IMR-90 (cell line): ENCODE data around the gene VAV3. TPM values are rescaled to one million over a fixed set of nuclear protein-coding genes. Genes with fewer than 3 reads are reported as not detected.
"Not testable (repeated sequence)": the region's sequence is repeated elsewhere in the genome, so short reads cannot be mapped to it uniquely, and the experiment has no call there.

Experiments used
- ATAC-seq: fragments of 200-7000 bp; cut with Tn5 transposase; 2 replicates; pipeline ENCODE4 v1.9.1; 2020; ENCODE audit warnings: low read depth, mild to moderate bottlenecking, moderate library complexity
- BruUV-seq: library from RNA; stranded (reverse); fragments of 400-500 nt; replicated peaks from 2 replicates; lab custom pipeline; 2021; lab: Mats Ljungman, UMichigan
- CTCF ChIA-PET: fragments of 300-600 bp; formaldehyde crosslinking; extraction: SDS; loops from one replicate; lab custom pipeline; 2021; ENCODE audit warnings: antibody characterized with exemption; lab: Yijun Ruan, JAX
- POLR2A ChIA-PET: fragments of 300-600 bp; sonication (Branson Sonifier 250); formaldehyde crosslinking; loops from one replicate; lab custom pipeline; 2022; ENCODE audit warnings: antibody characterized with exemption; ENCODE audit not compliant: unreplicated experiment; lab: Charles Lee
- DNase-seq: peaks from one replicate; pipeline ENCODE4 v3.0.0; 2013
- H2AFZ ChIP-seq: replicated peaks from 2 replicates; pipeline ENCODE3; 2013; ENCODE audit warnings: low read length, mild to moderate bottlenecking; ENCODE audit not compliant: poor library complexity
- H2AK5ac ChIP-seq: 2 replicates; pipeline ENCODE4 v1.6.1; 2013; ENCODE audit warnings: low read depth, low read length, inconsistent platforms
- H2AK9ac ChIP-seq: replicated peaks from 2 replicates; pipeline ENCODE3; 2013; ENCODE audit warnings: mild to moderate bottlenecking, low read depth, low read length, moderate library complexity; ENCODE audit not compliant: poor library complexity
- H2BK120ac ChIP-seq: 2 replicates; pipeline ENCODE4 v1.6.1; 2013; ENCODE audit warnings: low read depth, low read length, inconsistent platforms
- H2BK15ac ChIP-seq: 3 replicates; pipeline ENCODE4 v1.6.1; 2013; ENCODE audit warnings: low read depth, low read length, inconsistent platforms
- H2BK20ac ChIP-seq: 2 replicates; pipeline ENCODE4 v1.6.1; 2013; ENCODE audit warnings: low read depth, mild to moderate bottlenecking, inconsistent platforms, low read length, moderate library complexity
- H2BK5ac ChIP-seq: 2 replicates; pipeline ENCODE4 v1.6.1; 2013; ENCODE audit warnings: mild to moderate bottlenecking, low read depth, low read length, inconsistent platforms; ENCODE audit not compliant: poor library complexity, severe bottlenecking
- H3K14ac ChIP-seq: replicated peaks from 2 replicates; pipeline ENCODE4 v1.6.1; 2013; ENCODE audit warnings: low read depth, low read length, inconsistent platforms
- H3K18ac ChIP-seq: 2 replicates; pipeline ENCODE4 v1.6.1; 2013; ENCODE audit warnings: low read depth, low read length, control low read depth
- H3K23ac ChIP-seq: 2 replicates; pipeline ENCODE4 v1.6.1; 2013; ENCODE audit warnings: low read depth, low read length, inconsistent platforms
- H3K27ac ChIP-seq: 2 replicates; pipeline ENCODE4 v1.5.1; 2013; ENCODE audit warnings: mild to moderate bottlenecking, control low read depth, low read length; ENCODE audit not compliant: insufficient read depth
- H3K27me3 ChIP-seq: 2 replicates; pipeline ENCODE4 v1.6.1; 2013; ENCODE audit warnings: low read length; ENCODE audit not compliant: control insufficient read depth, insufficient read depth
- H3K36me3 ChIP-seq: 2 replicates; pipeline ENCODE4 v1.6.1; 2013; ENCODE audit warnings: low read length, mixed read lengths; ENCODE audit not compliant: control insufficient read depth, insufficient read depth
- H3K4ac ChIP-seq: 2 replicates; pipeline ENCODE4 v1.6.1; 2013; ENCODE audit warnings: low read depth, low read length, inconsistent platforms
- H3K4me1 ChIP-seq: 2 replicates; pipeline ENCODE4 v1.6.1; 2013; ENCODE audit warnings: low read length, mixed read lengths; ENCODE audit not compliant: control insufficient read depth, insufficient read depth
- H3K4me2 ChIP-seq: 2 replicates; pipeline ENCODE4 v1.6.1; 2013; ENCODE audit warnings: low read depth, mild to moderate bottlenecking, control low read depth, low read length, moderate library complexity
- H3K4me3 ChIP-seq: 2 replicates; pipeline ENCODE4 v1.5.1; 2013; ENCODE audit warnings: low read depth, mild to moderate bottlenecking, control low read depth, low read length, moderate library complexity; ENCODE audit not compliant: insufficient read depth
- H3K56ac ChIP-seq: 2 replicates; pipeline ENCODE4 v1.6.1; 2013; ENCODE audit warnings: low read length, inconsistent platforms; ENCODE audit not compliant: insufficient read depth; ENCODE audit errors: extremely low read depth
- H3K79me1 ChIP-seq, 2 experiments: 2 replicates each; pipeline ENCODE4 v1.6.1; 2013; ENCODE audit warnings: low read length in 2 of 2, inconsistent platforms in 1 of 2, low read depth in 1 of 2
- H3K9ac ChIP-seq: 2 replicates; pipeline ENCODE4 v1.6.1; 2013; ENCODE audit warnings: low read depth, low read length, control low read depth
- H3K9me1 ChIP-seq: 2 replicates; pipeline ENCODE4 v1.6.1; 2013; ENCODE audit warnings: low read length, inconsistent platforms; ENCODE audit not compliant: insufficient read depth
- H3K9me3 ChIP-seq: 2 replicates; pipeline ENCODE4 v1.6.1; 2013; ENCODE audit warnings: low read length; ENCODE audit not compliant: control insufficient read depth, insufficient read depth
- H4K20me1 ChIP-seq: 2 replicates; pipeline ENCODE4 v1.6.1; 2013; ENCODE audit warnings: low read length, inconsistent platforms; ENCODE audit not compliant: insufficient read depth
- H4K5ac ChIP-seq: 2 replicates; pipeline ENCODE4 v1.6.1; 2013; ENCODE audit warnings: mild to moderate bottlenecking, low read depth, low read length, control low read depth
- H4K8ac ChIP-seq, 2 experiments: 2 replicates each; pipeline ENCODE4 v1.6.1; 2013; ENCODE audit warnings: low read depth in 2 of 2, low read length in 2 of 2, control low read depth in 1 of 2, inconsistent platforms in 1 of 2
- H4K91ac ChIP-seq: 2 replicates; pipeline ENCODE4 v1.6.1; 2013; ENCODE audit warnings: low read depth, low read length, inconsistent platforms; ENCODE audit not compliant: insufficient read depth
- CHD1 ChIP-seq: IDR thresholded peaks from 2 replicates; pipeline ENCODE4 v1.6.1; 2012; ENCODE audit warnings: low read depth, low read length, improper control_type of control experiment
- CTCF ChIP-seq: conservative IDR thresholded peaks from 2 replicates; pipeline ENCODE4 v1.5.1; 2012; ENCODE audit warnings: mild to moderate bottlenecking, low read depth, low read length, improper control_type of control experiment
- FOS ChIP-seq: fragments of 150-350 bp; IDR thresholded peaks from 2 replicates; pipeline ENCODE4 v1.6.1; 2016; ENCODE audit warnings: low read depth, low read length
- RFX5 ChIP-seq: IDR thresholded peaks from 2 replicates; pipeline ENCODE4 v1.8.0; 2012; ENCODE audit warnings: low read depth, mild to moderate bottlenecking, low read length, moderate library complexity
- SMC3 ChIP-seq: fragments of 150-350 bp; IDR thresholded peaks from 2 replicates; pipeline ENCODE4 v1.6.1; 2016; ENCODE audit warnings: low read depth, mild to moderate bottlenecking, antibody characterized with exemption, low read length, moderate library complexity
- WGBS, 2 experiments: methylation state at CpG; one replicate each; pipeline versions ENCODE4 v1.1.5 to v1.1.7; 2013; ENCODE audit warnings: missing lambda C conversion rate in 2 of 2; ENCODE audit not compliant: insufficient read length in 1 of 2; ENCODE audit errors: extremely low coverage in 2 of 2; 5-methylcytosine and 5-hydroxymethylcytosine counted together
- dilution Hi-C: fragments of 300-500 bp; cut with HindIII; formaldehyde crosslinking; loops from one replicate; pipeline ENCODE4 v1.14.3; 2018; ENCODE audit warnings: low sequenced_read_pairs; ENCODE audit not compliant: unreplicated experiment
- in situ Hi-C: fragments of 300-500 bp; cut with MboI; formaldehyde crosslinking; loops from 3 replicates; pipeline ENCODE4 v1.14.3; 2019; ENCODE audit warnings: low sequenced_read_pairs, inconsistent platforms, mixed read lengths
- intact Hi-C: fragments of 100-400 bp; cut with micrococcal nuclease; formaldehyde crosslinking; loops from 2 replicates; pipeline ENCODE4 v1.10.0; 2022
- polyA plus RNA-seq, 3 experiments: library from polyadenylated mRNA; depleted of rRNA; stranded (reverse); fragments of >200 nt; gene quantifications; 2 replicates each; pipeline ENCODE4 v1.2.3, GENCODE V29; 2012; ENCODE audit warnings: low replicate concordance in 1 of 3
- total RNA-seq: library from RNA; depleted of rRNA; stranded (reverse); fragments of >200 nt; gene quantifications from 2 replicates; pipeline ENCODE4 v1.2.3, GENCODE V29; 2012

Gene VAV3
- total and polyA plus RNA-seq, 2 of the 4 experiments (the other 2 are of a cell fraction), result 0.12 to 0.18 TPM

- ATAC-seq (no peak), DNase-seq (no peak)
- H2BK20ac ChIP-seq, result no peak overlapping the region
- no peaks in the 10 kb centered on the region for H3K9me3 ChIP-seq
- H3K79me1 ChIP-seq, result no peaks in the 10 kb centered on the region
- H3K18ac ChIP-seq, result no peak overlapping the region
- H2BK120ac ChIP-seq, result no peak overlapping the region
- H2AFZ ChIP-seq, result no peak overlapping the region
- H3K4me3 ChIP-seq, result no peak overlapping the region
- H3K23ac ChIP-seq, result no peak overlapping the region
- no peak overlapping the region for H3K27ac ChIP-seq
- no peak overlapping the region for H4K8ac ChIP-seq
- no peaks in the 10 kb centered on the region for H3K36me3 ChIP-seq
- H3K4me1 ChIP-seq, result no peaks in the 10 kb centered on the region
- H2AK5ac ChIP-seq, result no peak overlapping the region
- in situ Hi-C loops (no loop called here), dilution Hi-C loops (no loop called here), intact Hi-C loops (no loop called here)
- no peak overlapping the region for H2BK5ac ChIP-seq
- no peak overlapping the region for H4K5ac ChIP-seq
- TF ChIP-seq CTCF, result no peak
- TF ChIP-seq CHD1, result no peak
- no peak for TF ChIP-seq RFX5
- no peak for TF ChIP-seq SMC3
- no peak for TF ChIP-seq FOS
- no peak overlapping the region for H3K14ac ChIP-seq
- H3K56ac ChIP-seq, result no peak overlapping the region
- BruUV-seq, result no TSS peak
- no peak overlapping the region for H4K91ac ChIP-seq
- no peaks in the 10 kb centered on the region for H3K27me3 ChIP-seq
- no peak overlapping the region for H2BK15ac ChIP-seq
- H3K9ac ChIP-seq, result no peak overlapping the region
- H4K20me1 ChIP-seq, result no peaks in the 10 kb centered on the region
- no peak overlapping the region for H2AK9ac ChIP-seq
- CTCF ChIA-PET, result no interaction called here
- no peak overlapping the region for H3K4ac ChIP-seq
- POLR2A ChIA-PET, result no interaction called here
- H3K9me1 ChIP-seq, result no peaks in the 10 kb centered on the region
- H3K4me2 ChIP-seq, result no peak overlapping the region
- no CpG with 5 or more reads among the region's 1 CpG for WGBS, 2 experiments
Observed at GRCh38 chr1:107894605-107895004, 70.4 kb downstream of the VAV3 start.

GRCh38 chr1:107893350-107893749 is 71.6 kb downstream of the VAV3 start:
- H3K23ac ChIP-seq, CTCF ChIA-PET, POLR2A ChIA-PET, H3K79me1 ChIP-seq, H3K4ac ChIP-seq, H4K91ac ChIP-seq, H4K5ac ChIP-seq, intact Hi-C loops, H3K36me3 ChIP-seq, H2BK5ac ChIP-seq, dilution Hi-C loops, H3K9ac ChIP-seq, H3K27me3 ChIP-seq, H2AK5ac ChIP-seq, H3K4me3 ChIP-seq, H2BK120ac ChIP-seq, H3K18ac ChIP-seq, H3K27ac ChIP-seq, BruUV-seq, H3K56ac ChIP-seq, H2BK20ac ChIP-seq, H4K20me1 ChIP-seq, H3K4me2 ChIP-seq, DNase-seq, H3K4me1 ChIP-seq, in situ Hi-C loops, H2BK15ac ChIP-seq, ATAC-seq, H3K9me1 ChIP-seq, H2AK9ac ChIP-seq, H2AFZ ChIP-seq, H3K14ac ChIP-seq, H4K8ac ChIP-seq, H3K9me3 ChIP-seq: not testable (repeated sequence)
- WGBS, 2 experiments, result no CpG with 5 or more reads among the region's 2 CpGs
